ENCODE measurements around the gene TNFRSF21.
"Not testable (repeated sequence)": the region's sequence is repeated elsewhere in the genome, so short reads cannot be mapped to it uniquely, and the experiment has no call there.

TNFRSF21 gene

GRCh38 chr6:47283993-47284392, 25.7 kb downstream of the TNFRSF21 start:
- no peak for DNase-seq

GRCh38 chr6:47278545-47278944, 31.2 kb downstream of the TNFRSF21 start:
- DNase-seq: no peak

DNA sequence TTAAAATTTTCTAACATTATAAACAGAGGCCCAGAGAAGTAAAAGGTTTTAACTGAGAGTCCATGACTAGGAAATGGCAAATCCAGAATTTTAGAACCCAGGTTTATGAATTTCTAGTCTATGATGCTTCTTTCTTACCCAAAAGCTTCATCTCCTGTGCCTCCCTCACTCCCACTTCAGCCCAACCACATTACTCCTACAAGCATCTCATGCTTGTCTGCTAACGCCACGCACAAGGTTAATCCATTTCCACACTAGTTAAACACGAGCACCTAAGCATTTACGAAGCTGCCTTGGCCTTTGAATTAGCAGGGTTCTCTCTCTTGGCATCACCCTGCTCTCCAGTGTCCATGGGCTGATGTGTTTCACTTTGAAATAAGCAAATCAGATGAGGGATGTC, 32.0 kb downstream of the TNFRSF21 start:
- DNase-seq: no peak

- no peak for DNase-seq
Measured at GRCh38 chr6:47276377-47276776, 33.3 kb downstream of the TNFRSF21 start.

DNA sequence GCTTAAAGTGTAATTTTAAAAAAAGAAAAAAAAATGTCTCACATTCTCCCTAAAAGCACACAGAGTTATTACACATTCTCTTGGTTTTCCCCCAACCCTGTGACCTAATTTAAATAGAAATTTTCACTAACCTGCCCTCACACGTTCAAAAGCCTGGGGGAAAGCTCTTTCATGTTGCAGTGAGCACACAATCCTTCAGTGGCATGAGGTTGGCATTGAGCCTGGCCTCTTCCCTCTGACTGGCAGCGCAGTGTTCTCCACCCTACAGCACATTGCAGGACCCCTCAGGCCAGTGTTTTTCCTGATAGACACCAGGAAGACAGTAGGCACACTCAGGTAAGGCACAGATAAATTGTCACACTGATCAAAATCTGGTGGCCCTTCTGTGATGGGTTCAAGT, 34.1 kb downstream of the TNFRSF21 start:
- DNase-seq: no peak

- DNase-seq: not testable (repeated sequence)
Measured at GRCh38 chr6:47275132-47275531, 34.6 kb downstream of the TNFRSF21 start.

DNA sequence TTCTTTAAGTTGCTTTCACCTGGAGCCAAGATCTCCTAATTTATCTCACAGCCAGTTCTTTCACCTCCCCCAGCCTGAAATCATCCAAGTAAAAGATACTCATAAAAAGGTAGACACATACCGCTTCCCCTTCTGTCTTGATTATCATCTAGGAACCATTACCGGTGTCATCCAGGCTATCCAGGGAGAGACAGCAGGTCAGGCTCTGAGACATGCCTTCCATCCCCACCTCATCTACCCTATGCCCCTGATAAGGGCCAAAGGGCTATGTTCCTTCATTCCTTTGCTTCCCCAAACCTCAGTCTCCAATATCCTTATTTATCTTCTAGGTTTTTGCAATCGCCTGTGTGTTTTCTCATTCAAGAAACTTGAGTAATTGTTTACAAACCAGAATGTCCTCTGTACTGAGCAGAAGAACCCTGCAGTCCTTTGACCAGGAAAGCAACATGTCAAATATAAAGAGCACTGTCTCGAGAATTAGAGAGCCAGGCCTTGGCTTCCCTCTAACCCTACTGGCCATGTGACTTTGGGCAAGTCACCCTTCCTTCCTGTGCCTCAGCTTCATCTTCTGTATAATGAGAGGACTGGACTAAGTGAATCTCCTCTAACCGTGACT, 41.0 kb downstream of the TNFRSF21 start:
- no peak for DNase-seq

DNA sequence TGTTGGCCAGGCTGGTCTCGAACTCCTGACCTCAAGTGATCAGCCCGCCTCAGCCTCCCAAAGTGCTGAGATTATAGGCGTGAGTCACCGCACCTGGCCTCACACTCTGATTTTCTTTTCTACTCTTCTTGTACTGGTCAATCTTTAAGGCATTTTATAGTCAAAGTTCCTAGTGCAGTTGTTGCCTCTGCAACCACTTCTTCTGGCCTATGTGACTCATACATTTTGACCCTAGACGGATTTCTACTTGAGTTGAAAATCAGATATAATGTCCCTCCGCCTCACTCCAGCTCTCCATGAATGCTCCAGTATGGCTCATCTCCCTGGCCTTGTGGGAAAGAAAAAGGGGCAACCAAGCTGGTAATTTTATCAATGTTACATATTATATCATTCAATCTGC, 42.4 kb downstream of the TNFRSF21 start:
- no peak for DNase-seq

DNA sequence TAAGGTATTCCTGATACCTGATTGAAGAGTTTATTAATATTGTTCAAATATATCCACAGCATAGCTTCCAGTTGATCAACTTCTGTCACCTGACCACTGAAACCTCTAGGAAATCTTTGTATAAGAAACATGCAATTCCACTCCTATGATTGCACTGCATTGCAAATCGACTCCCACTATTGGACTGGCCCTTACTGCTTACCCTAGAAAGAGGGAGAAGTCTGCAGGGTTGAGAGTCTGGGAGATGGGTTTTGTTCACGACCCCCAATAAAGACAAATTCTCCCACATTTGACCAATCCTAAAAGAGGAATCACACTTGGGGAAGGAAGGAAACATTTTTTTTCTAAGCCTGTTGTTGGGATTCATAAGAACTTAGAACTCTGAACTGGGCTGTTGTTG, 43.7 kb downstream of the TNFRSF21 start:
- no peak for DNase-seq

GRCh38 chr6:47264775-47265184, 44.9 kb downstream of the TNFRSF21 start:
- DNase-seq: no peak

DNA sequence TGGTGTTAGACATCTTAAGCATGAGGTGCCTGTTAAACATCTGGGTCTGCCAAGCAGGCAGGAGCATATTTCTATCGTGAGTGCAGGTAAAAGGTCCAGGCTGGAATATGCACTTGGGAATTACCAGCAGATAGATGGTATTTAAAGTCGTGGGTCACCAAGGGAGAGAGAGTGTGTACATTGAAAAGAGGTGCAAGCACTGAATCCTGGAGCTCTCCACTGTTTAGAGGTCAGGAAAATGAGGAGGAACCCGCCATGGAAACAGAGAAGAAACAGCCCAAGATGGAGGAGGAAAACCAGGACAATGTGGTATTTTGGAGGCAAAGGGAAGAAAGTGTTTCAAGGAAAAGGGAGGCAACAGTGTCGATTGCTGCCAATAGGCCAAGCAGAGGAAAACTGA, 46.4 kb downstream of the TNFRSF21 start:
- no peak for DNase-seq

GRCh38 chr6:47262231-47262630, 47.5 kb downstream of the TNFRSF21 start:
- no peak for DNase-seq

DNA sequence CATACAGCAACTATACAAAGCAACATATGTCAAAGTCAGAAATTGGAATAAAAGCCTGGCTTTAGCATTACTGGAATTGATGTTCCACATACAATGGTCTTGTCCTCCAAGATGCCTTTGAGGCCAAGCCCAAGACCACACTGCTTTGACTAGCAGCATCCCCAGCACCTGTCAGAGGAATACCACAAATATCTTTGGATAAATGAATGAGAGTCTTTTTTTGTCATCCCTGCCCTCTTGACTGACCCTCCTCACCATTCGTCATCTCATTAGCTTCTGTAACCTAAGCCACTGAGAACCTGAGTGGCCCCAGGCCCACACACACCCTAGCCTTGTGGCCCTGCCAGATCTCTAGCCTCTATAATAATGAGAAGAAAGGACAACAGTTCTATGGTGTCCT, 48.5 kb downstream of the TNFRSF21 start:
- DNase-seq: no peak

- DNase-seq: no peak
Measured at GRCh38 chr6:47260021-47260420, 49.7 kb downstream of the TNFRSF21 start.

GRCh38 chr6:47258724-47259347, 50.9 kb downstream of the TNFRSF21 start:
- DNase-seq: no peak

GRCh38 chr6:47256981-47257730, 52.5 kb downstream of the TNFRSF21 start:
- no peak for DNase-seq

GRCh38 chr6:47256361-47256760, 53.3 kb downstream of the TNFRSF21 start:
- no peak for DNase-seq

- no peak for DNase-seq
Measured at GRCh38 chr6:47254906-47255305, 54.8 kb downstream of the TNFRSF21 start.

DNA sequence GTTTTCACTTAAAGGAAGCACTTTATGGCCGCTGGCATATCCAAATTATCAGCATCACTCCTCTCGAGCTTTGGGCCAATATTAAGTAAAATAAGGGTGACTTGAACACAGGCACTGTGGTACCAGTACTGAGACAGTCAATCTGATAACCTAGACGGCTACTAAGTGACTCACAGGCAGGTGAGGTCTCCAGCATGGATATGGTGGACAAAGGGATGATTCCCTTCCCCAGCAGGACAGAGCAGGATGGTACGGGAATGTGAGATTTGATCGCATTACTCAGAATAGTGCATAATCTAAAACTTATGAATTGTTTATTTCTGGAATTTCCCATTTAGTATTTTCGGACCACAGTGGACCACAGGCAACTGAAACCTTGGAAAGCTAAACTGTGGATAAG, 55.7 kb downstream of the TNFRSF21 start:
- DNase-seq: no peak

- no peak for DNase-seq
Measured at GRCh38 chr6:47253136-47253535, 56.6 kb downstream of the TNFRSF21 start.

DNA sequence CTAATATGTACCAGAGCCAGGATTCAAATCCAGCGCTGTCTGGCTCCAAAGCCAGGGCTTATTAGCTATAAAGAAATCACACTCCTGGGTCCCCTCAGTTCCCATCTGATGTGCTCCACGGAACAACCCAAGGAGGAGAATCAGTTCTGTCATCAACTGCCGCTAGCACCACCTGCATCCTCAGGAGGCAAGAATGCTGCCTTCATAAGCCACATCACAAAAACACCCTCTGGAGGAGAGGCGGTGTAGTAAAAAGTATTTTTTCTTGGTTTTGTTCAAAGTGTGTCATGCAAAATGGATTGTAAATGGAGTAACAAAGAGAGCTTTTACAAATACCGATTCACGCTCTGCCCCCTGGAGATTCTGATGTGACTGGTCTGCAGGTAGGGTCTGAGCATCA, 57.1 kb downstream of the TNFRSF21 start:
- no peak for DNase-seq

- DNase-seq: no peak
Measured at GRCh38 chr6:47251396-47251795, 58.3 kb downstream of the TNFRSF21 start.

GRCh38 chr6:47250302-47250701, 59.4 kb downstream of the TNFRSF21 start:
- no peak for DNase-seq

- DNase-seq: no peak
Measured at GRCh38 chr6:47248446-47248845, 61.3 kb downstream of the TNFRSF21 start.
